AG04450 (cell line): ENCODE data around the gene SMAD3. TPM values are rescaled to one million over a fixed set of nuclear protein-coding genes. Genes with fewer than 3 reads are reported as not detected.

ENCODE experiments used
- CTCF ChIA-PET: fragments of 300-600, 350-600 bp; formaldehyde crosslinking; extraction: SDS; loops from one replicate; lab custom pipeline; 2022; ENCODE audit warnings: antibody characterized with exemption, inconsistent platforms; lab: Charles Lee
- POLR2A ChIA-PET: fragments of 350-600 bp; formaldehyde crosslinking; extraction: SDS; loops from one replicate; lab custom pipeline; 2021; ENCODE audit warnings: antibody characterized with exemption, inconsistent platforms; lab: Yijun Ruan, JAX
- DNase-seq: peaks from one replicate; pipeline ENCODE4 v3.0.0-alpha.2; 2011; ENCODE audit warnings: low read depth, low spot score
- H3K27ac ChIP-seq: one replicate; pipeline ENCODE4 v1.5.1; 2012; ENCODE audit warnings: low read depth, low read length, control low read depth
- H3K27me3 ChIP-seq: one replicate; pipeline ENCODE4 v1.6.0; 2012; ENCODE audit warnings: low read length; ENCODE audit not compliant: control insufficient read depth, insufficient read depth
- H3K4me3 ChIP-seq: 2 replicates; pipeline ENCODE4 v1.5.1; 2011; ENCODE audit warnings: mild to moderate bottlenecking, low read depth, low read length, control low read depth
- H3K9me3 ChIP-seq: 2 replicates; pipeline ENCODE4 v1.5.1; 2012; ENCODE audit warnings: low read length; ENCODE audit not compliant: control insufficient read depth, insufficient read depth
- polyA plus RNA-seq: library from polyadenylated mRNA; depleted of rRNA; stranded (reverse); fragments of >200 nt; gene quantifications from 2 replicates; pipeline ENCODE4 v1.2.3, GENCODE V29; 2011
- TF ChIP-seq, protein P1 (sequence below): IDR thresholded peaks from 2 replicates; pipeline ENCODE4 v1.5.1; 2011; ENCODE audit warnings: low read depth, low read length, control low read depth, inconsistent platforms

SMAD3 gene
- polyA plus RNA-seq, 1 experiment = 115 TPM

DNA sequence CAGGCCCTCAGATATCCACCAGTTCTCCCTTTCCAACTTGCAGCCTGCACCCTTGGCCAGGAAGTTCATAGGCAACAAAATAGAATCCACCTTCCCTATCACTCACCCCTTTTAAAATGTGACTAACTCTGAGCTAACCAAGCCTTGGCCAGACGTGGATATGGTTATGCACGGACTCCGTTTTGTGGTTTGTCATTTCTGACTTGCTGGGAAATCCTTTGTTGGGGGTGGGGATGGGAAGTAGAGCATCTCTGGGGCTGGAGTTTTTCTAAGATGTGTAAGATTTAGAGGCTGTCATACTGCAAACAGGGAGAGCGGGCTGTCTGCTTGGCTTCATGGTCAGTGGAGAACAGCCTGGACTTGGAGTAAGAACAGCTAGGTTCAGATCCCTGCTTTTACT lies 62.6 kb downstream of the SMAD3 start:
- ChIA-PET POLR2A (interaction anchor here (0.8 to 1.4 kb wide), 12 partner anchors 10 to 72 kb away, joined by 3 to 6 read pairs (median 4); no protein-coding TSS in a partner anchor), CTCF (interaction anchor here (0.6 kb wide), 1 partner anchor 23 kb away, joined by 3 read pairs; no protein-coding TSS in a partner anchor)
- H3K4me3 ChIP-seq = no peak overlapping the region
- H3K9me3 ChIP-seq = no peaks in the 10 kb centered on the region
- no peaks in the 10 kb centered on the region for H3K27me3 ChIP-seq
- TF ChIP-seq, protein P1, sequence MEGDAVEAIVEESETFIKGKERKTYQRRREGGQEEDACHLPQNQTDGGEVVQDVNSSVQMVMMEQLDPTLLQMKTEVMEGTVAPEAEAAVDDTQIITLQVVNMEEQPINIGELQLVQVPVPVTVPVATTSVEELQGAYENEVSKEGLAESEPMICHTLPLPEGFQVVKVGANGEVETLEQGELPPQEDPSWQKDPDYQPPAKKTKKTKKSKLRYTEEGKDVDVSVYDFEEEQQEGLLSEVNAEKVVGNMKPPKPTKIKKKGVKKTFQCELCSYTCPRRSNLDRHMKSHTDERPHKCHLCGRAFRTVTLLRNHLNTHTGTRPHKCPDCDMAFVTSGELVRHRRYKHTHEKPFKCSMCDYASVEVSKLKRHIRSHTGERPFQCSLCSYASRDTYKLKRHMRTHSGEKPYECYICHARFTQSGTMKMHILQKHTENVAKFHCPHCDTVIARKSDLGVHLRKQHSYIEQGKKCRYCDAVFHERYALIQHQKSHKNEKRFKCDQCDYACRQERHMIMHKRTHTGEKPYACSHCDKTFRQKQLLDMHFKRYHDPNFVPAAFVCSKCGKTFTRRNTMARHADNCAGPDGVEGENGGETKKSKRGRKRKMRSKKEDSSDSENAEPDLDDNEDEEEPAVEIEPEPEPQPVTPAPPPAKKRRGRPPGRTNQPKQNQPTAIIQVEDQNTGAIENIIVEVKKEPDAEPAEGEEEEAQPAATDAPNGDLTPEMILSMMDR = no peak
- H3K27ac ChIP-seq = peak overlapping the region; percentile 98
- DNase-seq = peak; percentile 94

DNA sequence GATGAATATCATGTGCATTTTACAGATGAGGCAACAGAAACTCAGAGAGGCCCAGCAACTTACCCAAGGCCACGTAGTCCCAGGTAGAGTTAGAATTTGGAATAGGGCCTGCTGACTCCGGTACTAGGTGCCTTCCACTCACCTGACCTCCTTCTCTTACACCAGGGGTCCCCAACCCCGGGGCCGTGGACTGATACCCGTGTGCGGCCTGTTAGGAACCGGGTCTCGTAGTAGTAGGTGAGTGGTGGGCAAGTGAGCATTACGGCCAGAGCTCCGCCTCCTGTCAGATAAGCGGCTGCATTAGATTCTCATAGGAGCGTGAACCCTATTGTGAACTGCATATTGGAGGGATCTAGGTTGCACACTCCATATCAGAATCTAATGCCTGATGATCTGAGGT lies 64.8 kb downstream of the SMAD3 start:
- H3K27ac ChIP-seq = peak overlapping the region; percentile 39
- CTCF ChIA-PET = interaction anchor here (1.1 kb wide), 1 partner anchor 184 kb away, joined by 5 read pairs; no protein-coding TSS in a partner anchor

DNA sequence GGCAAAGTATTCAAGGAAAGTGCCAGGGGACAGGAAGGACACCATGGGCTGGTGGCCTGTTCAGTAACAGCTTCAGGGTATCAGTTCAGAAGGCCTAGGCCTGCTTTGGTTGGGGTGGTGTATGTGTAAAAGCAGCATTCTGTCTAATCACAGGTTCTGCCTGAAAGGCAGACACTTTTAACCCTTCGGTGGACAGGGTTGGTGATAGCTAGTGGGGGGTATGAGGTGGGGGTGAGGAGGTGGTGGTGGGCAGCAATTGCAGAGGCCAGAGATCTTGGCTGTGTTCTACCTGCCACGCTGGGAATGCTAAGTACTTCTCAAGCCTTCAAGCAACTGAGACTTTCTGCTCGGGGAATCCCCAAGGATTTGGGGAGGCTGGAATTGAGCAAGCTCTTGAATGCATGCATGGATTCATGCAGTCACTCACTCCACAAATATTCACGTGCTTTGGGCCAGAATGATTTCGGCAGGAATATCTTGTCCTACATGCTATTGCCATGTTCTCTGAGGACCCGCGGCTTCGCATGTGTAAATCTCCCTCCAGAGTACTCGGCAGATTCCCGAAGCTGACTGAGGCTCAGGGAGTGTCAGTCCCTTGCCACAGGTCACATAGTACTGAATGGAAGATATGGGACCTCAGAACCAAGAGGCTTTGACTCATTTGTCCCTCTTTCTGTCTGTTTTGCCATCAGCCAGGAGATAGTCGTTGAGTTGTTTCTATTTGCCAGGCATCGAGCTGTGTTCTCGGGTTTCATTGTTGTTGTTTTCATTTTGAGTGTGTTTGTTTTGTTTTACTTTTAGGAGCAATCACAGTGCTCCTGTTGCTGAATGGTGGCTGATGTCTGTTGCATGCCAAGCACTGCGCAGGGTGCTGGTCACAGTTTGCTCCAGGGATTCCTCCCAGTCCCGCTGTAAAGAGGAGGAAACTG lies 65.5 kb downstream of the SMAD3 start:
- TF ChIP-seq, protein P1 = no peak
- ChIA-PET POLR2A (interaction anchor here (0.6 kb wide), 1 partner anchor 11 kb away, joined by 3 read pairs; no protein-coding TSS in a partner anchor), CTCF (no interaction called here)
- Histone ChIP-seq H3K4me3 (no peak overlapping the region), H3K9me3 (no peaks in the 10 kb centered on the region), H3K27ac (peak overlapping the region; percentile 57), H3K27me3 (no peaks in the 10 kb centered on the region)
- DNase-seq = no peak

More for the DNA sequence above, 64.8 kb downstream of the SMAD3 start:
- Histone ChIP-seq H3K9me3 (no peaks in the 10 kb centered on the region), H3K27me3 (no peaks in the 10 kb centered on the region), H3K4me3 (no peak overlapping the region)
- TF ChIP-seq, protein P1 = no peak
- DNase-seq = no peak
- POLR2A ChIA-PET = interaction anchor here (0.6 kb wide), 1 partner anchor 10 kb away, joined by 3 read pairs; no protein-coding TSS in a partner anchor

DNA sequence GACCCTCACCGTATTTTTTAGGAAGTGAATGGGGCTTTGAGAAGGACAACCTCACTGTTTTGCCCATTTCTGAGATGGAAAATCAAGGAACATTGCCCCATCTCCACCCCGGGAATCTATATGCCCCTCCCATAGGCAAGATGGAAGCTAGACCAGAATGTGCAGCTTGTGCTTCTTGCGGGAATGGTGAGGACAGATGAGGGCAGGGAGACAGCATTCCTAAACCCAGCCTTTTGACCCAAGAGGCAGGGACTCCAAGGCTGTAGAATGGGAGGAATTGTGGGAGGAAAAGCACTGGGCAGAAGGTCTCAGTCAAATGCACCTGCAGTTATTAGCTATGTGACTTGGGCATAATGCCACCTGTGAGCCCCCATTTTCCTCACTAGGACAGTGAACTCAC lies 66.9 kb downstream of the SMAD3 start:
- CTCF ChIA-PET = no interaction called here
- Histone ChIP-seq H3K27me3 (no peaks in the 10 kb centered on the region), H3K27ac (peak overlapping the region; percentile 59), H3K4me3 (no peak overlapping the region), H3K9me3 (no peaks in the 10 kb centered on the region)
- POLR2A ChIA-PET = no interaction called here
- TF ChIP-seq, protein P1 = no peak
- DNase-seq = no peak

DNA sequence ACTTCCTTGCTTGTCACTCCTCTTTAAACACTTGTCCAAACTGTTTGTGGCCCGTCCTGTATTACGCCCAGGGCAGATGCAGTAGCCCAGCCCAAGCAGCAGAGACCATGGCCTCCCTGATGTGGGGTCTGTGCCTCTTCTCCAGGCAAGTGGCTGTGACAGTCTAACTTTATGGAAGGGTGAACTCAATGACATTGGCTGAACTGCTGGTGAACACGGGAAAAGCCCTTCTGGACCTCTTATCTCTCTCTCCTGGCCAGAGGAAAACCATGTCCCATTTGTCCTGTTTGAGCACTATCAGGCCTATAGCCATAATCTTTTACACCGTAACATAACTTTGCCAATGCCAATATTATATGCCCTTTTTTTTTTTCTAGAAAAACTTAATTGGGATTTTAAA lies 67.6 kb downstream of the SMAD3 start:
- peak overlapping the region; percentile 32 for H3K27ac ChIP-seq

More for the DNA sequence above, 67.6 kb downstream of the SMAD3 start:
- CTCF ChIA-PET = no interaction called here
- Histone ChIP-seq H3K27me3 (no peaks in the 10 kb centered on the region), H3K9me3 (no peaks in the 10 kb centered on the region), H3K4me3 (no peak overlapping the region)
- TF ChIP-seq, protein P1 = no peak
- DNase-seq = no peak
- POLR2A ChIA-PET = no interaction called here
